Tongue (tissue), 3 donors: ENCODE measurements around the gene WDR74. TPM values are rescaled to one million over a fixed set of nuclear protein-coding genes. Genes with fewer than 3 reads are reported as not detected.

Source experiments
- DNase-seq: peaks from one replicate; pipeline ENCODE4 v3.0.0-alpha.2; 2015
- small RNA-seq: library from RNA; depleted of rRNA; stranded (forward); fragments of <200 nt; gene quantifications from one replicate; pipeline ENCODE3, GENCODE V24; 2014; ENCODE audit warnings: low replicate concordance
- total RNA-seq: library from RNA; depleted of rRNA; stranded (reverse); fragments of >200 nt; gene quantifications from one replicate; pipeline ENCODE4 v1.2.3, GENCODE V29; 2014

Gene WDR74
- total RNA-seq, 1 donor from 2014 or later: 36.8 TPM

GRCh38 chr11:62792202-62792575 is 47.2 kb downstream of the WDR74 start:
- DNase-seq: peak; percentile 77

GRCh38 chr11:62791501-62792201 is 47.7 kb downstream of the WDR74 start, which contains the start of gene TMEM223:
TMEM223 (minus strand) TSS chr11:62792006; CDS start chr11:62791994, 12 bp downstream.
- DNase-seq: peak; percentile 95

GRCh38 chr11:62789576-62789975 is 49.8 kb downstream of the WDR74 start:
- DNase-seq: no peak

GRCh38 chr11:62788991-62789390 is 50.4 kb downstream of the WDR74 start:
- DNase-seq: no peak

- DNase-seq: peak; percentile 99
Measured at GRCh38 chr11:62787005-62787759, 52.2 kb downstream of the WDR74 start, which contains the start of gene TMEM179B. TMEM179B (plus strand) TSS chr11:62787402; CDS start chr11:62787432, 30 bp downstream.

GRCh38 chr11:62786318-62787004 is 52.9 kb downstream of the WDR74 start:
- peak; percentile 95 for DNase-seq

Small RNA genes within 50 kb of the gene (small RNA-seq; reads per million reads assigned to genes)
- gene MIR6514 (0.45 reads per million, percentile 70 among the genes with 10 or more reads in this experiment), gene RF00099 (not detected), gene RNU6-118P (not detected), gene SNORD22 (not detected), gene SNORD26 (not detected), gene SNORD27 (not detected), gene SNORD28 (not detected), gene SNORD30 (352 reads per million, percentile 98 among the genes with 10 or more reads in this experiment)

Other genes with a start within 250 kb of the WDR74 start
- gene TUT1, start 248.1 kb downstream of the WDR74 start, total RNA-seq: 5.8 TPM
- 54.7 TPM for gene MTA2, start 237.7 kb downstream of the WDR74 start, total RNA-seq
- gene EML3, start 226.8 kb downstream of the WDR74 start, total RNA-seq: 11.2 TPM
- gene ROM1, start 226.3 kb downstream of the WDR74 start, total RNA-seq: 0.72 TPM
- gene B3GAT3, start 217.6 kb downstream of the WDR74 start, total RNA-seq: 14.4 TPM
- gene GANAB, start 193.0 kb downstream of the WDR74 start, total RNA-seq: 158 TPM
- 22.4 TPM for gene INTS5, start 186.3 kb downstream of the WDR74 start, total RNA-seq
- 10.4 TPM for gene C11orf98, start 174.4 kb downstream of the WDR74 start, total RNA-seq
- 2.6 TPM for gene CSKMT, start 174.3 kb downstream of the WDR74 start, total RNA-seq
- gene UQCC3, start 167.9 kb downstream of the WDR74 start, total RNA-seq: 5.4 TPM
- gene LBHD1, start 167.3 kb downstream of the WDR74 start, total RNA-seq: 2.9 TPM
- 90.2 TPM for gene UBXN1, start 160.5 kb downstream of the WDR74 start, total RNA-seq
- 33.8 TPM for gene LRRN4CL, start 150.1 kb downstream of the WDR74 start, total RNA-seq
- gene BSCL2, start 132.2 kb downstream of the WDR74 start, total RNA-seq: 11.4 TPM
- gene GNG3, start 131.9 kb downstream of the WDR74 start, total RNA-seq: not detected
- gene HNRNPUL2, start 112.1 kb downstream of the WDR74 start, total RNA-seq: 39.0 TPM
- gene TTC9C, start 111.1 kb downstream of the WDR74 start, total RNA-seq: 18.9 TPM
- 7.5 TPM for gene ZBTB3, start 85.4 kb downstream of the WDR74 start, total RNA-seq
- gene POLR2G, start 78.0 kb downstream of the WDR74 start, total RNA-seq: 56.2 TPM
- gene TAF6L, start 68.2 kb downstream of the WDR74 start, total RNA-seq: 17.7 TPM
- 19.5 TPM for gene TMEM179B, start 52.2 kb downstream of the WDR74 start, total RNA-seq
- 24.7 TPM for gene TMEM223, start 47.6 kb downstream of the WDR74 start, total RNA-seq
- gene NXF1, start 34.1 kb downstream of the WDR74 start, total RNA-seq: 45.2 TPM
- 37.1 TPM for gene STX5, start 7.5 kb downstream of the WDR74 start, total RNA-seq
- gene TEX54, start 6.7 kb downstream of the WDR74 start, total RNA-seq: not detected
- 87.0 TPM for gene SLC3A2, start 41.3 kb upstream of the WDR74 start, total RNA-seq
- gene CHRM1, start 81.8 kb upstream of the WDR74 start, total RNA-seq: 0.10 TPM
- not detected for gene SLC22A6, start 145.4 kb upstream of the WDR74 start, total RNA-seq
- gene SLC22A8, start 176.3 kb upstream of the WDR74 start, total RNA-seq: not detected